Breast epithelium (tissue), 4 donors: ENCODE results near the gene ZHX3. TPM values are rescaled to one million over a fixed set of nuclear protein-coding genes. Genes with fewer than 3 reads are reported as not detected.
A peak's percentile ranks its signal among the peaks of the same experiment; 100 is the strongest.

Source experiments
- DNase-seq, 2 donors: peaks; one replicate each; pipeline ENCODE4 v3.0.0-alpha.2; 2019; ENCODE audit warnings: low spot score in 2 of 2
- H3K27ac ChIP-seq, 2 donors: fragments of 200-600 bp; sonication (generic) in 1 of 2; one replicate each; pipeline ENCODE4 v1.5.1; 2016 to 2019; ENCODE audit warnings: mild to moderate bottlenecking in 1 of 2
- H3K27me3 ChIP-seq, 2 donors: fragments of 200-600 bp; sonication (generic) in 1 of 2; one replicate each; pipeline versions ENCODE4 v1.5.1 to v1.6.0; 2017 to 2019; ENCODE audit warnings: control low read depth in 1 of 2, mild to moderate bottlenecking in 1 of 2
- H3K36me3 ChIP-seq: fragments of 200-600 bp; one replicate; pipeline ENCODE4 v1.5.1; 2019
- H3K4me1 ChIP-seq, 2 donors: fragments of 200-600 bp; sonication (generic); one replicate each; pipeline ENCODE4 v1.5.1; 2016 to 2019; ENCODE audit warnings: control low read depth in 1 of 2
- H3K4me3 ChIP-seq, 3 donors: fragments of 200-600 bp; sonication (generic); 1 replicate in 2 of 3; 2 replicates in 1 of 3; pipeline ENCODE4 v1.5.1; 2016 to 2019; ENCODE audit warnings: mild to moderate bottlenecking in 3 of 3, moderate library complexity in 2 of 3
- H3K9me3 ChIP-seq, 2 donors: fragments of 200-600 bp; sonication (generic) in 1 of 2; one replicate each; pipeline ENCODE4 v1.5.1; 2016 to 2019; ENCODE audit warnings: control low read depth in 1 of 2
- CTCF ChIP-seq, 3 donors: fragments of 450-650 bp; IDR thresholded peaks; one replicate each; pipeline ENCODE4 v1.5.1; 2016 to 2017; ENCODE audit warnings: antibody characterized with exemption in 3 of 3, mild to moderate bottlenecking in 3 of 3, moderate library complexity in 3 of 3
- POLR2A ChIP-seq: fragments of 450-650 bp; IDR thresholded peaks from one replicate; pipeline ENCODE4 v1.6.1; 2016; ENCODE audit warnings: antibody characterized with exemption, mild to moderate bottlenecking, moderate library complexity
- POLR2AphosphoS5 ChIP-seq, 3 donors: sonication (generic); formaldehyde crosslinking; IDR thresholded peaks; one replicate each; pipeline ENCODE4 v1.6.1; 2017; ENCODE audit warnings: antibody characterized with exemption in 3 of 3
- intact Hi-C: fragments of 100-400 bp; cut with DNase I; formaldehyde crosslinking; loops from one replicate; pipeline ENCODE4 v1.15.1; 2023; ENCODE audit warnings: low total_unique reads
- total RNA-seq, 3 donors: library from RNA; depleted of rRNA; stranded (reverse); fragments of >200 nt; gene quantifications; one replicate each; pipeline ENCODE4 v1.1.0, GENCODE V29; 2016

Gene ZHX3
- total RNA-seq, 3 donors from 2014 or later = 34.4 to 35.7 (median 34.6) TPM

DNA sequence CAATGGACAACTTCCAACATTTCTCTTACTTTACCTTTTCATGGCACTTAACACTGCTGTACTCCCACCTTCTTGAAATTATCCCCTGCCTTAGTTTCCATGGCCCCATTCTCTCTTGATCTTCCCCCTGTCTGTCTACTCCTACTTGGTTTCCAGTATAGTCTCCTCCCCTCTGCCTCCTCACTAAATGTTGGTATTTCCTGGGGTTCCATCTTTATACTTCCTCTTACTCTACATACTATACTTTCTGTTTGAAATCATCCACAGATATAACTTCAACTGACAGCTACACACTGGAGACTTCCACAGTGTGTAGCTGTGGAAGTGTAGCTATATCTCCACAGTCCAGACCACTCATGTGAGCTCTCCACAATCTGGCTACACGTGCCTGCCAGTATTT, 13.5 kb downstream of the ZHX3 start:
- intact Hi-C loops = no loop called here

GRCh38 chr20:41300886-41301285, 16.6 kb downstream of the ZHX3 start:
- intact Hi-C loops = no loop called here
- H3K27ac ChIP-seq = peak overlapping the region in 1 of 2 donors; percentile 57

More for the DNA sequence above, 13.5 kb downstream of the ZHX3 start:
- Histone ChIP-seq H3K27ac (no peak overlapping the region), H3K27me3 (no peaks in the 10 kb centered on the region), H3K4me1 (peaks cover 0 to 7% of the 10 kb centered on the region in 2 donors), H3K4me3 (no peak overlapping the region), H3K9me3 (no peaks in the 10 kb centered on the region), H3K36me3 (no peaks in the 10 kb centered on the region)
- TF ChIP-seq CTCF (IDR thresholded peaks at IDR 0.05) (no peak), POLR2A (no peak), POLR2AphosphoS5 (IDR thresholded peaks at IDR 0.05) (no peak)
- no peak for DNase-seq

DNA sequence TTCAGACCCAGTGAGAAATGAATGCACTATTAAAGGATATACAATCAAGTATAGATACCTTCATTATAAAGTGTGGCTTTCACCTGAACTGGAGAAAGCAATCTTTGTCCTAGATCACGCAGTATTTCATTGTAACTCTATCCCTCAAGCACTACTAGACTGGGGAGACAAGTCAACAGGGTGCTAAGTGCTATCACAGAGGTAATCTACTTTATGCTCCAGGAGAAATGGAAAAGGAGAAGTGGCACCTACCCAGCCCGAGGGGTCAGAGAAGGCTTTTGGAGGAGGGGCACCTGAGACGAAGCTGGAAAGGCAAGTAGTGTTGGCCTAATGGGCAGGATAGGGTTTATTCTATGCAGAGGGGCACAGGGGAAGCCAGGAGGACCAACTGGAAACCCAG, 17.1 kb downstream of the ZHX3 start:
- TF ChIP-seq CTCF (IDR thresholded peaks at IDR 0.05) = no peak
- TF ChIP-seq POLR2A = no peak
- no peak for TF ChIP-seq POLR2AphosphoS5 (IDR thresholded peaks at IDR 0.05)
- intact Hi-C loops = no loop called here

More at GRCh38 chr20:41300886-41301285, 16.6 kb downstream of the ZHX3 start:
- no peak for DNase-seq
- Histone ChIP-seq H3K36me3 (no peaks in the 10 kb centered on the region), H3K9me3 (no peaks in the 10 kb centered on the region), H3K27me3 (no peaks in the 10 kb centered on the region), H3K4me3 (no peak overlapping the region), H3K4me1 (no peaks in the 10 kb centered on the region)
- TF ChIP-seq POLR2A = no peak
- no peak for TF ChIP-seq POLR2AphosphoS5 (IDR thresholded peaks at IDR 0.05)
- TF ChIP-seq CTCF (IDR thresholded peaks at IDR 0.05) = no peak

DNA sequence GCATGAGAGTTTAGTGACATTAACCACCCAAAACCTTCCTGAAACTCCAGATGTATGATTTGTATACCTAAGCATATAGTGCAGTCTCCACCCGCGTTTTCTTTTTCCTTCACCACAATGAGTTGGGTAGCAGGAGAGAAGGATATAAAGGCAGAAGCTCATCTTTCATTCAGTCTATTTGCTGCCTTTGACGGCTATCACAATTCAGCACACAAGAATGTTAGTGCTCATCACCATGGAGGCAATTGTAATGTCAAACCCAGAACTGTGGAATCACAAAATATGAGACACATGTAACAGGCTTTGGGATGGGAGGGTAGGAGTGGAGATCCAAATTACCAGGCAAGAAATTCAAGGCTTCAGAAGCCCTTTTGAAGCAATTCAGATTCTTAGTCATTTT, 17.6 kb downstream of the ZHX3 start:
- TF ChIP-seq CTCF (IDR thresholded peaks at IDR 0.05) (no peak), POLR2A (no peak), POLR2AphosphoS5 (IDR thresholded peaks at IDR 0.05) (no peak)
- Histone ChIP-seq H3K4me1 (no peaks in the 10 kb centered on the region), H3K27me3 (no peaks in the 10 kb centered on the region), H3K27ac (no peak overlapping the region), H3K9me3 (no peaks in the 10 kb centered on the region), H3K36me3 (no peaks in the 10 kb centered on the region), H3K4me3 (no peak overlapping the region)
- intact Hi-C loops = no loop called here
- DNase-seq = no peak

More for the DNA sequence above, 17.1 kb downstream of the ZHX3 start:
- H3K4me1 ChIP-seq = no peaks in the 10 kb centered on the region
- no peaks in the 10 kb centered on the region for H3K9me3 ChIP-seq
- no peak for DNase-seq
- no peak overlapping the region for H3K27ac ChIP-seq
- H3K4me3 ChIP-seq = no peak overlapping the region
- no peaks in the 10 kb centered on the region for H3K36me3 ChIP-seq
- H3K27me3 ChIP-seq = no peaks in the 10 kb centered on the region

DNA sequence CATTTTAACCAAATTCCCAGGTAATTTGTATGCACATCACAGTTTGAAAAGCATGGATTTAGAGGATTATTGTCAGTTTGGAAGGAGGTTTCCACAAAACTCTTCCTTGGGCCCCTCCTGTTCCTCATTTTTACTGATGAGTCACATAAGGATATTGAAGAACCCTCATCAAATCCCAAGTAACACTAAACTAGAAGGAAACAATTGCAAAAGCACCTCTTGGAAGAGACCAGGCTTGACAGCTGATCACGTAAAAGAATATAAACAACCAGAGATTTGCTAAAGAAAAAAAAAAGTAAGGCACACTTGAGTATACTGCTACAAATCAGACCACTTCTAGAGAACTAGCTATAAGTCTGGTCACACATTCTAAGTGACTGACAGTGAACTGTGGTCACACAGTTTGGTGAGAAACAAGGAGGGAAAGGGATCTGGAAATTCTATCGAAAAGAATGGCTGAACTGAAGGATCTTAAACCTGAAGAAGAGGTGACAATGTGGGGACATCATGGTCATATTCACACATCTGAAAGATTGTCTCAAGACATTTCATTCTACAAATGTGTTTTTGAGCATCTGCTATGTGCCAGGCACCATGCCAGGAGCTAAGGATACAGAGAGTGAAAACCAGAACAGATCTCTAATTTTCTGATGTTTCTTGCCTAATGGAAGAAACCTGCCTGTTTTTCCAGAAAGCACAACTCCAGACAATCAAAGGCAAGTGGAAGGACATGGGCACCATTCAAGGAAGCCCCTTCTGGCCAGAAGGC, 24.1 kb downstream of the ZHX3 start:
- Histone ChIP-seq H3K4me3 (no peak overlapping the region), H3K9me3 (no peaks in the 10 kb centered on the region), H3K4me1 (peaks cover 0 to 4% of the 10 kb centered on the region in 2 donors), H3K27me3 (no peaks in the 10 kb centered on the region), H3K27ac (peak overlapping the region; percentile 43 to 82), H3K36me3 (no peaks in the 10 kb centered on the region)
- intact Hi-C loops = no loop called here
- no peak for DNase-seq
- TF ChIP-seq POLR2A (no peak), CTCF (IDR thresholded peaks at IDR 0.05) (no peak), POLR2AphosphoS5 (IDR thresholded peaks at IDR 0.05) (no peak)
